ENCODE data around the gene CRAMP1.
"Not testable (repeated sequence)": the region's sequence is repeated elsewhere in the genome, so short reads cannot be mapped to it uniquely, and the experiment has no call there.

Gene CRAMP1

DNA sequence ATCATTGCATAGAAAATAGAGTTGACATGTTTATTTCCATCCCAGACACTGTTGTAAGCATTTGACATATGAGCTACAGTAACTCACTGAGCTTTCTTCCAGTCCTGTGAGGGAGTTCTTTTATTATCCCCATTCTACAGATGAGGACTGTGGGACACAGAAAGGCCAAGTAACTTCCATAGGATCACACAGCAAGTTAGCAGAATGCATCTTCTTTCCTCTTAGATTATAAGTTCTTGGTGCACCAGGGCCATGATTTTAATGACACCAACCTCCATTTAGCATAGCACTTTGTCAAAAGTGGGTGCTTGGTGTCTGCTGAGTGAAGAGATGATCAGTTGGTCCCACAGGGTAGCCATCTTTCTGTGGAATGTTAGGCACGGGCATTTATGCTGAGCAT, 78.7 kb downstream of the CRAMP1 start:
- no peak for DNase-seq

DNA sequence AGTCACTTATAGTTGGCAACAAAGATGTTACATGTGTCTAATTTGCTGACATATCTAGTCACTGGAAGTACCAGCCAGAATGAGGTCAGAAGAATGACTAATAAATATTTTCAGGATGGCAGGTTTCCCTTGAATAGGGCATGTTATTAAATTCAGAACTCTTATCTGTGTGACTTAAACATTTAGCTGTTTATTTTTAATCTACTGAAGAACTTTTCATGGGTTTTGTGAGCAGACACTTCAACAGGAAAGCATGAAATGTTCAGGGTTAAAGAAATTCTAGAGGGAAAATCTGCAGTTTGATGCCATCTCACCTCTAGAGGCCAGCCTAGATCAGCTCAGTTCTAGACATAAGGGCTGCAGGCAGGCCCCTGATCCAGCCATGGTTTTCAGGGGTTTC, 79.1 kb downstream of the CRAMP1 start:
- DNase-seq: no peak

DNA sequence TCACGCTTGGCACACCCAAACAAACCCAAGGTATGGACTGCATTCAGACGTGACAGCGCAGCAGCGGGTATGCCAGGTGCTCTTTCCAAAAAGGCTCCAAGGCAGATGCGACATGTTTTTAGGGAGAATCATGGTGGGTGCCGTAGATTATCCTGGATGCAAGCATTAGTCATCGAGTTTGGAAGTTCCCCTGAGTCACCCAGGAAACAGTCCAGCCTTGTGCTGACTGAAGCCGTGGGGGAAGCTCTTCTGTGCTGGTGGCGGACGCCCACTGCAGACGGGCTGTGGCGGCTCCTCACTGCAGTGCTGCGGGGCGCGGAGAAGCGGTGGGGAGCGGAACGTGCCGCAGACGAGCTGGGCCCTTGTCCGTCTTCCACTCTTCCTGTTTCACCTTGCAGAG, 79.8 kb downstream of the CRAMP1 start:
- DNase-seq: no peak

DNA sequence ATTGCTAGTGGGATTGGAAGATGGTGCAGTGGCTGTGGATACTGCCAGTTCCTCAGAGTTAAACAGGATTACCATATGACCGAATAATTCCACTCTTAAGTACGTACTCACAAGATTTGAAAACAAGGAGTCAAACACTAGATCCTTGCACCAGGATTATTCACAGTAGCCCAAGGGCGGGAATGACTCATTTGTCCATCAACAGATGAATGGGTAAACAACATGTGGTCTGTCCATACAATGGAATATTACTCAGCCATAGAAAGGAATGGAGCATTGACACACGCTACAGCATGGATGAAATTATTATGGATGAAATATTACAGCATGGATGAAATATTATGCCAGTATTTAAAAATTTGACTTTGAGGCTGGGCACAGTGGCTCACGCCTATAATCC, 84.7 kb downstream of the CRAMP1 start:
- no peak for DNase-seq

DNA sequence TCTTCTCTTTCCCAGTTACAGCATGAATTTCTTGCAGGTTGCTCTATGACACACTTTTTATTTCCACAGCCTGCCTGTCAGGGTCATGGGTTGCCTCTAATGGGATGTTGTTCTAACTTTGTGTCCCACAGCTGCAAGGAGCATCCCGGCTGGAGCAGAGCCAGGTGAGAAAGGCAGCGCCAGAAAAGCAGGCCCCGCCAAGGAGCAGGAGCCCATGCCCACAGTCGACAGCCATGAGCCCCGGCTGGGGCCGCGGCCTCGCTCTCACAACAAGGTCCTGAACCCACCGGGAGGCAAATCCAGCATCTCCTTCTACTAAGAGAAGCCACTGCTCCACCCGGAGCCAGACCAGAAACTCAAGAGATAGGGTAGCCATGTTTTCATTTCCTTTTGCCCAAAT, 86.5 kb downstream of the CRAMP1 start:
- no peak for DNase-seq

- DNase-seq: no peak
Observed at GRCh38 chr16:1700246-1700645, 88.1 kb downstream of the CRAMP1 start.

DNA sequence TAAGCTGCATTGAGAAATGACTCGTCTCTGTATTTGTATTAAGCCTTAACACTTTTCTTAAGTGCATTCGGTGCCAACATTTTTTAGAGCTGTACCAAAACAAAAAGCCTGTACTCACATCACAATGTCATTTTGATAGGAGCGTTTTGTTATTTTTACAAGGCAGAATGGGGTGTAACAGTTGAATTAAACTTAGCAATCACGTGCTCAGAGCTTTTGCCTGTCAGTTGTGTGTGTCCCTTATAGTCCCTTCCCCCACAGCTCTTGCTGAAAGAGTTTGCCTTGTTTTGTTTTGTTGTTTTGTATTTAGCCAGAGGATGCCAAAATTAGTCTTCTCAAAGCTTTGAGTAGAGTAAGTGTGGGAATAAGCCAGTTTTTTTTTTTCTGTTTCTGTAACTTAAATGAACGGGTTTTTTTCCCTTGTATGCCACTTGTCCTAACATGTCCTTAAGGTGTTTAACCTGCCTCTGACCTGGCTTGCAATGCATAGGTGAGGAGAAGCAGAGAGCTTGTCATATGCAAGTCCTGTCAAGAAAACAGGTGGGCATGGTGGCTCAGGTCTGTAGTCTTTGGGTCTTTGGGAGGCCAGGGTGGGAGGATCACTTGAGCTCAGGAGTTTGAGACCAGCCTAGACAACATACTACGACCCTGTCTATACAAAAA, 89.2 kb downstream of the CRAMP1 start:
- DNase-seq: no peak

GRCh38 chr16:1705324-1705687, 93.1 kb downstream of the CRAMP1 start:
- not testable (repeated sequence) for DNase-seq

GRCh38 chr16:1705688-1706385, 93.7 kb downstream of the CRAMP1 start, which contains the start of gene MAPK8IP3:
Gene MAPK8IP3, plus strand, starts transcription at chr16:1706195. Its CDS starts 145 bp downstream, at chr16:1706340.
- DNase-seq: peak; percentile 71

DNA sequence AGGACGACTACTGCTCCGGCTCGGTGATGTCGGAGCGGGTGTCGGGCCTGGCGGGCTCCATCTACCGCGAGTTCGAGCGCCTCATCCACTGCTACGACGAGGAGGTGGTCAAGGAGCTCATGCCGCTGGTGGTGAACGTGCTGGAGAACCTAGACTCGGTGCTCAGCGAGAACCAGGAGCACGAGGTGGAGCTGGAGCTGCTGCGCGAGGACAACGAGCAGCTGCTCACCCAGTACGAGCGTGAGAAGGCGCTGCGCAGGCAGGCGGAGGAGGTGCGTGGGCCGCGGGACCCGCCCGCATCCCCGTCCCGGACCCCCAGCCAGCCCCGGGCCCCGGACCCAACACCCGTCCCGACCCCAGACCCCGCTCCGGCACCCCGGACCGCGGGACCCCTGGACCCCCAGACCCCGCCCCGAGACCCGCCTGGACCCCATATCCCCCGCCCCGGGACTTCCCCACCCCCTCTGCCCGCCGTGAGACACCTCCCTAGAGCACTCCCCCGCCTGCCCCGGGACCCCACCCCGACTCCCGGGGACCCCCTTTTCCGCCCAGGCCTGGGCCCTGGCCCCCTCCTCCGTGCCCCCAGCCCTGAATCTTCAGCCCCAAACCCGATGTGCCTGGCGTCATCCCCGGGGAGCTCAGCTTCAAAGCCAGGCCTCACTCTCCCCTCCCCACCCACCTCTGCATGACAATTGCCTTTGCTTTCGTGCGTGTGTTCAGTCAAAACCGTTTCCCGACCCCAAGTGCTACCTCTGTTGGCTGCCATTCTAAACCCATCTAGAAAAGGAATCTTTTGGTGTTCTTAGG, 94.4 kb downstream of the CRAMP1 start:
- no peak for DNase-seq

DNA sequence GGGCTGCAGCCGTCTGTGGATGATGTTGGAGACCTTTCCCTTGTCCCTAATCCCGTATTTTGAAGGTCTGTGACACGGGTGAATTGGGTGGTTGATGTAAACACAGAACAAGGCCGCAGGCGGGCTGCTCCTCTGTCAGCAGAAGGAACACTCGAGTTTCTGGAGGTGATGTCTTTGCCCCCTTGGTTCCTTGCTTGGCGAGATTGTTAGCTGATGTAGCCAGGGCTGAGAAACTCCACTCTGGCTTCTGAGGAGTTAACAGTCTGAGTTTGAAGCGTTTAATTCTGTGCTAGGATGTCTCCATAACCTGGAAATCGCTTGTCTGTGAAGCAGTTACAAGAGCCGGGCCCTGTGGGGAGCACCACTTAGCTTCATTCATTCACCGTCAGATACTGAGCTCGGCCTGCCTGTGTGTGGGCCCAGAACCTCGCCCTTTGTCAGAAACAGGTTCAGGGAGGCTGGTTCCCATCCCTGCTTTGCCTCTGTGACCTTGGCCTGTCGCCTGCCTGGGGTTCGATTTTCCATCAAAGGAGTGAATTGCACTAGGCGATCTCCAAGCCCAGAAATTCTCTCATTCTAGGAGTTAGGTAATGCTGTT, 95.1 kb downstream of the CRAMP1 start:
- DNase-seq: no peak

DNA sequence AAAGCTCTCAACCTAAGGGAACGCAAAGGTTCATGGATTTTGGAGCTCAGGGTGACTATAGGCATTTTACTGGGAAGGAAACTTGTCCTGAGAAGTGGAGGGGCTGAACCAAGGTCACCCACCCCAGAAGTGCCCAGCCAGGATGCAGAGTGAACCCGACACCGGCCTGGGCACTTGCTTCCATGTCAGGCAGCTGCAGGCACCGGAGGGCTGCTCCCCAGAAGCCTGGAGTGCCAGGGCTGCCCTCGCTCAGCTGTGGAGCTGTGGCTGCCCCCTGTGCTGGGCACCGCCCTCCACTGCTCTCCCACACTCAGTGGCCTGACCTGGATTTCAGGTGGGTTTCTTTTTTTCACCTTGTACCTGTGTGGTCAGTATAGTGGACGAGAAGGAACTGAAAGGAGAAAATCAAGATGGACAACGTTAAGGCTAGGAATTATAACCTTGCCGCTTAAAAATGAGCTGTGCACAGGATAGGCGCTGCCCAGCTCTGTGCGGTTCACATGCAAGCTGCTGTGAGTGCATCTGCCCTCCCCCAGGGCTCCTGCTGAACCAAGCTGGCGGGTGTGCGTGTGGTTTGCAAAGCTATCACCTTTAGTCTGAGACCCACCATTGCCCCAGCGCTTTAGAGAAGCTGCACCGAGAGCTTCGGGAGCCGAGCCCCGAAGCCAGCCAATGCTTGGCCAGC, 96.1 kb downstream of the CRAMP1 start:
- DNase-seq: no peak

GRCh38 chr16:1708768-1709180, 96.6 kb downstream of the CRAMP1 start:
- no peak for DNase-seq

GRCh38 chr16:1709356-1709755, 97.2 kb downstream of the CRAMP1 start:
- no peak for DNase-seq

GRCh38 chr16:1710811-1711507, 98.8 kb downstream of the CRAMP1 start:
- no peak for DNase-seq

DNA sequence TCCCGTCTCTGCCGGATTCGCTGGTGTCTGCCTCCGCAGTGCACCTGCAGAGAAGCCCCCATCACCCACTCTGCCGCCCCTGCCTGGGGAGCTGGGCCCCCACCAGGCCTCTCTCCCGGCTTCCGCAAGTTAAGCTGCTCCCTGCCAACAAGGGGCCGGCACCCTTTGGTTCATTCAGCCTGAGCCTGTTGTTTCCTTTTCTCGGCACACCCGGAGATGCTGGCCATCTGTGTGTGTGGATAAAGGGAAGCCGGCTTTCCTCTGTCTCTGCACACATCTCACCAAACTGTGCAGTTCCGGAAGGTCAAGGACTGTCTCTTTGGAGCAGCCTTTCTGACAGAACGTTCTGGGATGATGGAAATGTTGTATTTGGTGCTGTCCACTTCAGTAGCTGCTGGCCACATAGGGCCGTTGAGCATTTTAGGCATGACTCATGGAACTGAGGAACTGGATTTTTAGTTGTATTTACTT, 100.7 kb downstream of the CRAMP1 start:
- DNase-seq: no peak

GRCh38 chr16:1713331-1713730, 101.2 kb downstream of the CRAMP1 start:
- DNase-seq: no peak

- DNase-seq: no peak
Observed at GRCh38 chr16:1713933-1714332, 101.8 kb downstream of the CRAMP1 start.

- DNase-seq: no peak
Observed at GRCh38 chr16:1715220-1715619, 103.1 kb downstream of the CRAMP1 start.

DNA sequence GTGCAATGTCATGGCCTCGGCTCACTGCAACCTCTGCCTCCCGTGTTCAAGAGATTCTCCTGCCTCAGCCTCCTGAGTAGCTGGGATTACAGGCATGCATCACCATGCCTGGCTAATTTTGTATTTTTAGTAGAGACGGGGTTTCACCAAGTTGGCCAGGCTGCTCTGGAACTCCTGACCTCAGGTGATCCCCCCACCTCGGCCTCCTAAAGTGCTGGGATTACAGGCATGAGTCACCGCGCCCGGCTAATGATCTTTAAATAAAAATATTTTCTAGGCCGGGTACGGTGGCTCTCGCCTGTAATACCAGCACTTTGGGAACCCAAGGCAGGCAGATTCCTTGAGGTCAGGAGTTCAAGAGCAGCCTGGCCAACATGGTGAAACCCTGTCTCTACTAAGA, 106.1 kb downstream of the CRAMP1 start:
- not testable (repeated sequence) for DNase-seq

- DNase-seq: not testable (repeated sequence)
Observed at GRCh38 chr16:1719559-1720229, 107.5 kb downstream of the CRAMP1 start.

Data from NCI-H1417 treated with DMSO at 0.1 percent for 48 hours (cell line).